ENCODE results near the gene ACAN. TPM values are rescaled to one million over a fixed set of nuclear protein-coding genes. Genes with fewer than 3 reads are reported as not detected.
A peak's percentile ranks its signal among the peaks of the same experiment; 100 is the strongest.

The ACAN gene
- polyA plus RNA-seq, 1 experiment: 3.6 TPM

DNA sequence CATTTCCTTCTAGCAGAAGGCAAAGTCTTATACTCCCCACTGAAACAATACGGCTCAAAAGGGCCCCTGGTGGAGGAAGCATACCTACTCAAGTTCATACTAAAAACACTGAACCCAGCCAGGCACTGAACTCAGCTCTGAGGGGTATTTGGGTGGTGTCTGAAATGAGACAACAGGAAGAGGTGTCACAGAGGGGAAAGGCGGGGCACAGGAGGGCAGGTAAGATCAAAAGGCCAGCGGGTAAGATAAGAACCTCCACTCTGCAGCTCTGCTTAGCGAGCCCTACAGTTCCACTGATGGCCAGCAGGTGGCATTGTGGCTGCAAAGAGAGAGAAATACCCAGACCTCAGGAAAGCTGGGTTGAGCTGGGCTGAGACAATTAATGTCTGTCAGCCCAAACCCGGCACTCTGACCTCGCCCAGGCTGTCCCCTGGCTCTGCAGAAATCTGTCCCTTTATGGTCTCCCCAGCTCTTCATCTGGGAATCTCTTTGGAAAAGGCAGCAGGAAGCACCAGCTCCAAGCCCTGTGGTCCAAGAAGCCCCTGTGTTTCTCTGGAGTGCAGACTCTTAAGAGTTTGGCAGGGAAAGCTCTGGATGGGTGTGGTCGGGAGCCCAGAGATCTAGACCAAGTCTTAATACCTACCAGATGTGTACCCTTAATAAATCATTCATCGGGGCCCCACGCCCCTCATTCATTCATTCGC lies 101.5 kb downstream of the ACAN start:
- H3K27me3 ChIP-seq (ENCODE audit: control insufficient read depth, insufficient read depth, low read length): no peaks in the 10 kb centered on the region
- H3K36me3 ChIP-seq (ENCODE audit: control insufficient read depth, insufficient read depth, low read length): peaks cover 47% of the 10 kb centered on the region
- POLR2A ChIA-PET: interaction anchor here (1.0 kb wide), 1 partner anchor 273 kb away, joined by 4 read pairs; no protein-coding TSS in a partner anchor
- CTCF ChIA-PET: interaction anchor here (0.6 to 4.4 kb wide), 50 partner anchors 8 to 325 kb away, joined by 3 to 63 read pairs (median 4); partner anchors contain the start of gene HAPLN3
- TF ChIP-seq, protein P1, sequence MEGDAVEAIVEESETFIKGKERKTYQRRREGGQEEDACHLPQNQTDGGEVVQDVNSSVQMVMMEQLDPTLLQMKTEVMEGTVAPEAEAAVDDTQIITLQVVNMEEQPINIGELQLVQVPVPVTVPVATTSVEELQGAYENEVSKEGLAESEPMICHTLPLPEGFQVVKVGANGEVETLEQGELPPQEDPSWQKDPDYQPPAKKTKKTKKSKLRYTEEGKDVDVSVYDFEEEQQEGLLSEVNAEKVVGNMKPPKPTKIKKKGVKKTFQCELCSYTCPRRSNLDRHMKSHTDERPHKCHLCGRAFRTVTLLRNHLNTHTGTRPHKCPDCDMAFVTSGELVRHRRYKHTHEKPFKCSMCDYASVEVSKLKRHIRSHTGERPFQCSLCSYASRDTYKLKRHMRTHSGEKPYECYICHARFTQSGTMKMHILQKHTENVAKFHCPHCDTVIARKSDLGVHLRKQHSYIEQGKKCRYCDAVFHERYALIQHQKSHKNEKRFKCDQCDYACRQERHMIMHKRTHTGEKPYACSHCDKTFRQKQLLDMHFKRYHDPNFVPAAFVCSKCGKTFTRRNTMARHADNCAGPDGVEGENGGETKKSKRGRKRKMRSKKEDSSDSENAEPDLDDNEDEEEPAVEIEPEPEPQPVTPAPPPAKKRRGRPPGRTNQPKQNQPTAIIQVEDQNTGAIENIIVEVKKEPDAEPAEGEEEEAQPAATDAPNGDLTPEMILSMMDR (IDR thresholded peaks at IDR 0.05; ENCODE audit: insufficient read depth, low read depth, low read length): peak; percentile 98
- no peak overlapping the region for H3K4me3 ChIP-seq (ENCODE audit: low read depth, low read length)
- DNase-seq (ENCODE audit: low read depth): peak; percentile 56

DNA sequence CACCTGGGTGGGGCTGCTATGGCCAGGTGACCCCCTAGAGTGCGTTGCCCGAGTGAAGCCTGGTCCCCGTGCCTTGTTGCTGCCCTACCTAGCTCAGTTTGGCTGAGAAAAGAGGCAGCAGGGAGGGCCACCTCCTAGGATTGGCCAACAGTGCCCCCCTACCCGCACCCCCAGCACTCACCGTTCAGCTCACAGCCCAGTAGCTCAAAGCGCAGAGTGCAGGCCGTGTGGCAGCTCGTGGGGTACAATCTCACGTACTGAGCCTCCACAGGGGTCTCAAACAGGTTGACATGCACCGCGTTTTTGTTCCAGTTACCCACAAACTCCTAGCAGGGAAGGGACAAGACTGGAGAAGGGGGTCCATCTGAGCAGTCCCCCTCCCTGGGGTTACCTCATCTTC lies 102.3 kb downstream of the ACAN start:
- no peaks in the 10 kb centered on the region for H3K27me3 ChIP-seq (ENCODE audit: control insufficient read depth, insufficient read depth, low read length)
- H3K36me3 ChIP-seq (ENCODE audit: control insufficient read depth, insufficient read depth, low read length): peaks cover 49% of the 10 kb centered on the region
- TF ChIP-seq, protein P1 (IDR thresholded peaks at IDR 0.05; ENCODE audit: insufficient read depth, low read depth, low read length): no peak
- no peak overlapping the region for H3K4me3 ChIP-seq (ENCODE audit: low read depth, low read length)
- no peak for DNase-seq (ENCODE audit: low read depth)
- POLR2A ChIA-PET: no interaction called here
- CTCF ChIA-PET: interaction anchor here (0.7 to 4.4 kb wide), 37 partner anchors 10 to 324 kb away, joined by 3 to 63 read pairs (median 4); partner anchors contain the start of gene HAPLN3

DNA sequence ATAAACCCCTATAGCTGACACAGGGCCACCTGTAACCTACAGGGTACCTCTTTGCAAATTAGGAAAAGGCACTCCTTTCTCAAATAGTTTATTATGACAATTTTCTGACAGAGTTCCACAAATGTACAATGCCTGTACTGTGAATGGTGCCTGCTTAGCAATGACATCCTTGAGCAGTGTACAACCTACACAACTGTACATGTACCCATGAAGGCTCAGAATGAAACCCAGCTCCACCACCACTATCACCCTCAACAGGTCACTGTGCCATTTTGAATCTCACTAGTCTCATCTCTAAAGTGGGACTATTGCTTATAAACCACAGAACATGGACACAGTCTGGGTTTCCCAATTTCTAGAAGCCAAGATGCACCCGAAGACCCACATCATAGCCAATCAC lies 102.9 kb downstream of the ACAN start:
- no peak for DNase-seq (ENCODE audit: low read depth)
- H3K4me3 ChIP-seq (ENCODE audit: low read depth, low read length): no peak overlapping the region
- ChIA-PET CTCF (interaction anchor here (1.9 to 4.4 kb wide), 6 partner anchors 11 to 272 kb away, joined by 4 to 63 read pairs (median 24); partner anchors contain the start of gene HAPLN3), POLR2A (no interaction called here)
- peaks cover 49% of the 10 kb centered on the region for H3K36me3 ChIP-seq (ENCODE audit: control insufficient read depth, insufficient read depth, low read length)
- no peaks in the 10 kb centered on the region for H3K27me3 ChIP-seq (ENCODE audit: control insufficient read depth, insufficient read depth, low read length)
- TF ChIP-seq, protein P1 (IDR thresholded peaks at IDR 0.05; ENCODE audit: insufficient read depth, low read depth, low read length): no peak

DNA sequence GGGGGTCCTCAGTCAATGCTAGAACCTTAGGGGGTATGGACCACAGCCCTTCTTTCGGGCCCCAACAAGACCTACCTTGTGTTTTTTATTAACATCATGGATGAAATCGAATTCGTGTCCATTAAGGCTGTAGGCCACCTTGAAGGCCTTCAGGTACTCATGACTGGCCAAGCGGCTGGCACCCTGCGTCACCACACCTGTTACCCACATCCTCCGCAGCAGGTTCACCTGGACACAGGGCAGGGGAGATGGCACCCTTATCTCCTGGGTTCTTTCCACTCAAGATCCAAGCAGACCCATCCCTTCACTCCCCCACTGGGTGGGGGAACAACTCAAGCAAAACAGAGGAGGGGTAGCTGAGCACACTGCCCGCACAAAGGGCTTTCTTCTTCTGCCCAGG lies 103.3 kb downstream of the ACAN start:
- ChIA-PET CTCF (interaction anchor here (2.2 to 4.4 kb wide), 4 partner anchors 28 to 271 kb away, joined by 20 to 63 read pairs (median 32); no protein-coding TSS in a partner anchor), POLR2A (no interaction called here)
- Histone ChIP-seq H3K36me3 (ENCODE audit: control insufficient read depth, insufficient read depth, low read length) (peaks cover 45% of the 10 kb centered on the region), H3K4me3 (ENCODE audit: low read depth, low read length) (no peak overlapping the region), H3K27me3 (ENCODE audit: control insufficient read depth, insufficient read depth, low read length) (no peaks in the 10 kb centered on the region)
- DNase-seq (ENCODE audit: low read depth): no peak
- TF ChIP-seq, protein P1 (IDR thresholded peaks at IDR 0.05; ENCODE audit: insufficient read depth, low read depth, low read length): no peak

DNA sequence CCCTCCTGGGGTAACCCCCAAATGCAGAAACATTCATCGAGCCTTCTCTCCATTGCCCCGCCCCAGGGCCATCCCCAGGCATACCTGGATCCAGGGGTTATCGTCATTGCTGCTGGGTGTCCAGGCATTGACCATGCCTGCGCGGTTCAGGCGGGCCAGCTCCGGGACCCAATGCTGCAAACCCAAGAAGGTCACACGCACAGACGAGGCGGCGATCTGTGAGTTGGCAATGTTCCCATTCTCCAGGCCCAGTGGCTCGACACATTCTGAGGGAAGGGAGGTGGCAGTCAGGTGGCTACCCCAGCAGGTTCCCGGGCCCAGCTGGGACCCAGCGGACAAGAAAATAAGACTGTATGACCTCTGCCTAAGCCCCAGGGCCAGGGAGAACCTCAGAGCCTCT lies 103.9 kb downstream of the ACAN start:
- H3K4me3 ChIP-seq (ENCODE audit: low read depth, low read length): no peak overlapping the region
- TF ChIP-seq, protein P1 (IDR thresholded peaks at IDR 0.05; ENCODE audit: insufficient read depth, low read depth, low read length): no peak
- CTCF ChIA-PET: no interaction called here
- no peaks in the 10 kb centered on the region for H3K27me3 ChIP-seq (ENCODE audit: control insufficient read depth, insufficient read depth, low read length)
- POLR2A ChIA-PET: no interaction called here
- peaks cover 40% of the 10 kb centered on the region for H3K36me3 ChIP-seq (ENCODE audit: control insufficient read depth, insufficient read depth, low read length)
- DNase-seq (ENCODE audit: low read depth): no peak
